ENCODE measurements around the gene CST7.

GRCh38 chr20:24914388-24915241 lies 34.5 kb upstream of the CST7 start:
- TF ChIP-seq YY1 (IDR thresholded peaks at IDR 0.05; ENCODE audit: insufficient read depth, insufficient read length), result no peak
- TF ChIP-seq ZNF274 (IDR thresholded peaks at IDR 0.05; ENCODE audit: low read depth, low read length), result no peak
- no peak for TF ChIP-seq SUZ12 (IDR thresholded peaks at IDR 0.05; ENCODE audit: extremely low read depth, insufficient read depth, insufficient read length)

Data from NT2/D1 (cell line).